GM12891 (cell line): ENCODE measurements around the gene KXD1.

ENCODE experiments used
- DNase-seq: peaks from one replicate; pipeline ENCODE4 v3.0.0; 2011; ENCODE audit warnings: low spot score; ENCODE audit not compliant: insufficient read length
- FAIRE-seq: peaks from 2 replicates; lab custom pipeline; 2011; peaks lifted over from hg19 to GRCh38; lab: Jason Lieb, UNC
- PAX5 ChIP-seq: IDR thresholded peaks from 2 replicates; pipeline ENCODE4 v1.6.1; 2011; ENCODE audit warnings: low read length, moderate library complexity, mild to moderate bottlenecking; ENCODE audit not compliant: insufficient read depth, severe bottlenecking
- POLR2A ChIP-seq: IDR thresholded peaks from 2 replicates; pipeline ENCODE4 v1.6.1; 2011; ENCODE audit warnings: low read depth, low read length, control low read depth
- POLR2AphosphoS5 ChIP-seq: IDR thresholded peaks from 2 replicates; pipeline ENCODE4 v1.6.1; 2011; ENCODE audit warnings: low read depth, low read length, control low read depth
- POU2F2 ChIP-seq: IDR thresholded peaks from 2 replicates; pipeline ENCODE4 v1.6.1; 2011; ENCODE audit warnings: low read depth, mild to moderate bottlenecking, control low read depth, low read length, moderate library complexity
- SPI1 ChIP-seq: IDR thresholded peaks from 2 replicates; pipeline ENCODE4 v1.6.1; 2011; ENCODE audit warnings: low read depth, low read length, control low read depth
- TAF1 ChIP-seq: IDR thresholded peaks from 2 replicates; pipeline ENCODE4 v1.6.1; 2011; ENCODE audit warnings: low read depth, low read length, control low read depth

Gene KXD1

DNA sequence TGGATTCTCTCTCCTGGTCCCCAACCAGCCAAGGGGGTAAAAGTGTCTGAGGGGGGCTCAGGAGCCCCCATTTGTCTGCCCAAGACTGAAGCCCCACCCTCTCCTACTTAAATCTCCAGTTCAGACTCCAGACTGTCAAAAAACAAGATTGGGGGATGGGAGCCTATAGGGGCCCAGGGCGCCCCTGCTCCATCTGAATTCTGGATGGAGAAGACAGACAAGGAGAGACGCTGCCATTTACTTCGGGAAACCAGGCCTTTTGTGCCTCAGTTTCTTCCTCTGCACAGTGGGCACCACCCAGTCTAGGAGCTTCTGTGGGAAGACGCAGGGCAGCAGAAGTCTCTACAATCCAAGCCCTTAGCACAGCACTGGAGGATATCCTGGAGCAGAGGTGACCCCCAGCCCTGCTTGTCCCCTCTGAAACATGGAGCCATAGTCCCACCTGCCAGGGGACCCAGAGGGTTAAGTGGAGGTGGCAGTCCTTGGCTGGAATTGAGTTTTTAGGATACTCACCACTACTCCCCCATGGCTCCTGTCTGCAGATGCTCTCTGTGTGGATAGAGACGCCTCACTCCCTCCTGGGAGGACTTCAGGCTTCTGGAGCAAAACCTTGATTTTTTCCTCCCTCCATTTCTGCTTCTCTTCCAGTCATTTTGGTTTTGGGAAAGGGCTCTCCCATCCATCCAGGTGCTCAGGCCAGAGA, 50.6 kb downstream of the KXD1 start:
- TF ChIP-seq POLR2A (no peak), POU2F2 (no peak), SPI1 (no peak), PAX5 (no peak), TAF1 (no peak)
- FAIRE-seq (no peak), DNase-seq (no peak)

DNA sequence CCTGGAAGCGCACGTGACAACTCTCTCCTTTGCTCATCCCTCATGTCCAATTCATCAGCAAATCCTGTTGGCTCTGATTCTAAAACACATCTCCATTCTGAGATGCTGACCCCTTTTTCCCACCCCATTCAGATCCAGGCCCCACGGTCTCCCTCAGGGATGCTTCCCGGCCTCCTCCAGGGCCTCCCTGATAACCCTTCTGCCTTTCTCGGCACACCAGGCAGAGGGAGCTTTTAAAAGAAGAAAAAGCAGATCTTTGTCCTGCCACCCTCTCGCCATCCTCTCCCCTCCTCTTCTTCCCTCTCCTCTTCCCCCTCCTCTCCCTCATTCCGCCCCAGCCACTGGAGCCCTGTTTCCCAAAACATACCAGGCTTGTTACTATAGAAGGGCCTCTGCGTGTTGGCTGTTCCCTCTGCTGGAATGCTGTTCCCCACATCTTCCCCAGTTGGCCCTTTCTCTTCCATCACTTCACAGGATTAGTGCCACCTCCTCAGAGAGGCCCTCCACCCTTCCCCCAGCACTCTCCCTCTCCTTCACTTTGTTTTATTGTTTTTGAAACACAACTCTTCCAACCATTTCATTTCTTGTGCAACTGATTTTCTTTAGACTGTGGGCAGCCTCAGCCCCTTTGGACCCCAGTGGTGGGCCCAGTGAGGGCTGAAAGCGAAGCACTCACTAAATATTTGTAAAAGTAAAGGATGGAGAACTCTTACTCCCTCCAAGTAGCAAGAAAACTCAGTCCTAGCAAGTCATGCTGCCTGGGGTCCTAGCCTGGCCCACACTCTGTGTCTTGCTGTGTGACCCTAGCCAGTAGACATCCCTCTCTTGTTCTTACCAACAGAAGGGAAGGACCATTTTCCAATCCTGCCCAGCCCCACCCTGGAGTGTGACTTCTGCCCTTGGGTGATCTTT, 51.4 kb downstream of the KXD1 start:
- DNase-seq = no peak
- FAIRE-seq = no peak
- TF ChIP-seq SPI1 = no peak
- no peak for TF ChIP-seq POLR2A
- no peak for TF ChIP-seq POU2F2
- no peak for TF ChIP-seq PAX5
- no peak for TF ChIP-seq TAF1
- TF ChIP-seq POLR2AphosphoS5 = no peak

DNA sequence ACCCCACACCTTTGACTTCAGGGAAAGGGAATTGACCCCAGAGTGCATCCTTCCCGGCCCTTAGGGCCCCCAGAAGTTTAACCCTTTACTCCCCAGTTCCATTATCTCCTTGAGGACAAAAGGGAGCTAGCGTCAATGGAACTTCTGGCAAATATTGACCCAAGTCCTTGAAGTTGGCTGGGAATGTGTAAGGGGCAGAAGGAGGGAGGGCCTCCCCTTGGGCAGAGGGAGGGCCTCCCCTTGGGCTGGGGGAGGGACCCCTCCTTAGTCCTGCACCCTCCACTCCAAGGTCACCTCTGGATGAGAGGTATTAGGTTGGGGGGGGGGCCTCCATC, 52.0 kb downstream of the KXD1 start:
- no peak for TF ChIP-seq POU2F2
- no peak for FAIRE-seq

DNA sequence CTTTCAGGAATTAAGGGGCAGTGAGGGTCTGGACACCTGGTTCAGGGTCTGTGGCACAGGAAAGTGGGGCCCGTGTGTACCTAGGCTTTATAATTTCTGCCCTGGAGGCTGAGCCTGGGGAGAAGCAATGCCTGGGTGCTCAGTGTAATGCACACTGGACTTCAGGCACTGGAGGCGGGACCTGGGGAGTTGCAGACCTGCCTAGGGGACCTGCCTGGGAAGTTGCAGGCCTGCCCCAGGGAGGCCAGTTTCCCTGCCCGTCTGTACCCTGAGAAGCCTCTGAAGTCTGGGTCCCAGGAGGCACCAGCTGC, 52.5 kb downstream of the KXD1 start:
- TF ChIP-seq POLR2AphosphoS5 (no peak), POLR2A (no peak), POU2F2 (no peak), PAX5 (no peak), SPI1 (no peak), TAF1 (no peak)
- DNase-seq (no peak), FAIRE-seq (no peak)

More for the DNA sequence above, 52.0 kb downstream of the KXD1 start:
- no peak for DNase-seq

DNA sequence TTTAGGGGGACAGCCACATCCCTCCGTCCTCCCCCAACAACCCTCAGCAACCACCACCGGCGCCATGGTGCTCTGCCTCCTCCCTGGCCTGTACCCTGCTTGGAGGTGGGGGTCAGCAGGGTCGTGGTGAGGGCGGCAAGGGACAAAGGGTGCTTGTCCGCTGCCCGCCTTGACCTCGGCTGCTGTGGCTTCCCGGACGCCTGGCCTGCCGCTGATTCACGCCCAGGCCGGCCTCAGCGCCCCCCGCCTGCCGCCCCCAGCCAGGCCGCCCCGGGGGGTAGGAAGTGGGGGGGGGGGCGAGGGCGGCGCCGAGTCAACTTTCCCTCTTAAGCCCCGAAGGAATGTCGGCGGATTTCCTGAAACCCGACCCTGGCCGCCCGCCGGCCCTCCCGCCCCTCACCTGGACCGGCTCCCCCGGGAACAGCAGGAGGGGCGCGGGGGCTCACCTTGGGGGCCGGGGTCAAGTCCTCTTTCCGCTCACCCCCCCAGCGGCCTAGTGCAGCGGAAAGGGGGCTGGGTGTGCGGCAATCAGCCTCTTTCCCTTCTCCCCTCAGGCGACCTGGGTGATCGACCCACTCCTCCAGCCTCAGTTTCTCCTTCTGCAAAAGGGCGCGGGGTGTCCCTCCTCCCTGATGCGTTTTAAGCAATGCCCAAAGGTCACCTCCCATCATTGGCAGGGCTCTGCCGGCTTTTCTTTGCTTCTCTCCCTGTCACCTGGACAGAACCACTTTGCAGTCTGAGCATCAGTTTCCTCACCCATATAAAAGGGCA, 53.1 kb downstream of the KXD1 start:
- DNase-seq = no peak
- TF ChIP-seq POLR2AphosphoS5 = no peak
- no peak for TF ChIP-seq PAX5
- no peak for FAIRE-seq

DNA sequence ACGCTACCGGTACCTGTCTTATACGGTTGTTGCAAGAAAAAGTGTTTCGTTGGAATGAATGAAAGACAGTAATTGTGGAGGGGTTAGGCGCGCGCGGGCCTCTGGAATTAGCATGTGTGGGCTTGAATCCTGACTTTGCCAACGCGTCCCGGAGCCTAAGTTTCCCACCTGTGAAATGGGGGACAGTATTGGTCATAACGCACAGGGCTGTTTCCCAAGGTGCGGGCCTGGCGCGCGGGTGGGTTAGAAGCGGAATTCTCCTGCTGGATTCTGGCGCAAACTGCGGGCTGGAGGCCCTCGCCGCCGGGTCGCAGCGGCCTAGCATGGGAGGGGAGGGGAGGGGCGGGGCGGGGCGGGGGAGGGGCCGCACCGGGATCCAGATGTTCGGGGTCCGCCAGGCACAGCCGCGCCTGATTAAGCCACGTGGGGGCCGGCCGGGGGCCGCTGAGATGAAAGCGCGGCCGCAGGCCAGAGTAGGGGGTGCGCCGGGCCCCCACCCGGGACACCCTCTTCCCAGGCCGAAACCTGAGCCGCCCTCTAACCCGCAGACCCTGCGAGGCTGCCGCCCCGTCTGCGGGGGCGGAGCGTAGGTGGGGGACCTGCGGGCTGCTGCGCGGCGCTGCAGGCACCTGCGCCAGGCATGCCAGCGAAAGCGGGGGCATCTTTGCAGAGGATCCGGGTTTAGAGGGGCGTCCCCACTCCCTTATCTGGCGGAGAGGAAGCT, 53.8 kb downstream of the KXD1 start:
- DNase-seq (no peak), FAIRE-seq (no peak)
- no peak for TF ChIP-seq POU2F2
- TF ChIP-seq POLR2AphosphoS5 = no peak
- no peak for TF ChIP-seq SPI1
- no peak for TF ChIP-seq TAF1
- TF ChIP-seq PAX5 = no peak
- no peak for TF ChIP-seq POLR2A

DNA sequence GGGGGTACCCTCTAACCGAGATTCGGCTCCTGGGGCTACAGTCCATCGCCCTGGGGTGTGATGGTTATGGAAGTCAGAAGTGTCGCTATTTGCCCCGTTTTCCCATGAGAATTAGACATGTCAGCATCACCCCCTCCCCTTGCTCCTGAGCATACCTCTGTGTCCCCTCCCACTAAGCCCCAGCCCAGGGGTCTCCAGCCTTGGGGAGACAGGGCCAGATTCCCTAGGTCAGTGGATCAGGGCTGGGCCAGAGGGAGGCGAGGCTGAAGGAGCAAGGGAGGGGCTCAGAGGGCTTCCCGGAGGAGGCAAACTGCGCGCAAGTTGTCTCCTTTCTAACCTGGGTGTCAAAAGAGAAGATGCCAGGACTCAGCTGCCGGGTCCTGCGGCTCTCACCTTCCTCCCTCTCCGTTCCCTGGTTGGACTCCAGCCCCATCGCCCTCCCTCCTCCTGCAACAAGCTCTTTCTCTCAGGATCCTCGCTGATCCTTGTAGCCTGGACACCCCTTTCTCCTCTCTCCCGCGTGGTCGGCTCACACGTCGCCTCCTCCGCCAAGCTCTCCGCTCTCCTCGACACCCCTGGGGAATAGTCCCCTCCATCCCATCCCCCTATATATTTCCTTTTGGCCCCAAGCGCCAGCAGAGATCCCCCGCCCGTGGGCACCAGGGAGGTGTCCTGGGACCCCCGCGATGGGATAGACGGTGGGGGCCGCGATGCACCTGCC, 54.5 kb downstream of the KXD1 start:
- no peak for TF ChIP-seq PAX5
- TF ChIP-seq TAF1 = no peak
- no peak for TF ChIP-seq POU2F2
- no peak for TF ChIP-seq SPI1
- TF ChIP-seq POLR2A = no peak
- TF ChIP-seq POLR2AphosphoS5 = no peak
- DNase-seq (no peak), FAIRE-seq (peak; percentile 5)

DNA sequence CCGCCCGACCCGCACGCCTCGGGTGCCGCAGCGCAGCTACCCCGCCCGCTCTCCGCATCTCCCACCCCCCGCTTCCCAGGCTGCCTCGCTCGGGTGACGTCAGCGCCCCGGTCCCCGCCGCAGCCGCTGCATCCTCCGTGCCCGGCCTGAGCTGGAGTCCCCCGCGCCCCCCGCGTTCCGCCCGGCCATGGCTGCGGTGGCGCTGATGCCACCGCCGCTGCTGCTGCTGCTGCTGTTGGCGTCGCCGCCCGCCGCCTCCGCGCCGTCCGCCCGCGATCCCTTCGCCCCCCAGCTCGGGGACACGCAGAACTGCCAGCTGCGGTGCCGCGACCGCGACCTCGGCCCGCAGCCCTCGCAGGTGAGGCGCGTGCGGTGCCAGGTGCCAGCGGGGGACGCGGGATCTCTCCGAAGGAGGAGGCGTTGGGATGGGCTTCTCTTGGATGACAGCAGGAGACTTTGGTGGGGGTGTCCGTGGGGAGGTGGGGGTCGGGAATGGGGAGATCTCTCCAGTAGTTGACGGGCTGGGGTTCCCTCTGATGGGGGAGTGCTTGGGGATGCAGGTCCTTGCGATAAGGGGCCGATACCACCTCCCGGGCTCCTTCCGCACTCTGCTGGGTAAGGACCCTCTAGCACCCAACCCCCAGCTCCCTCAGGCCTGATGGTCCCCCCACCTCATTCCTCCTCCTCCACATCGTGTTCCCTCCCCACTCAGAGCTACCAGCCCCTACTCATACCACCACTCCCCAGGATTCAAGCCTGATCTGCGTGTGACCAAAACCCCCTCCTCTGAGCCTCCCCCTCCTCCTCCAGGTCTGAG, 55.3 kb downstream of the KXD1 start, which contains the start of gene TMEM59L:
Gene TMEM59L (plus strand): TSS at position 99 of the 817 bp plus-strand sequence. CDS start 89 bp downstream, at position 188.
- DNase-seq (no peak), FAIRE-seq (no peak)
- no peak for TF ChIP-seq POU2F2
- no peak for TF ChIP-seq POLR2AphosphoS5
- no peak for TF ChIP-seq TAF1
- TF ChIP-seq PAX5 = no peak
- TF ChIP-seq POLR2A = no peak
- no peak for TF ChIP-seq SPI1
